ENCODE results near the gene SYNPR. TPM values are rescaled to one million over a fixed set of nuclear protein-coding genes. Genes with fewer than 3 reads are reported as not detected.

Gene SYNPR
- total RNA-seq, 1 donor from 2014 or later: 13.2 TPM

- H3K4me3 Mint-ChIP-seq (ENCODE audit: low read depth): no peak overlapping the region
- H3K4me1 Mint-ChIP-seq (ENCODE audit: low read depth): peaks cover 16% of the 10 kb centered on the region
- no peak for TF ChIP-seq CTCF (IDR thresholded peaks at IDR 0.05; ENCODE audit: unreplicated experiment)
These were observed 284.2 kb downstream of the SYNPR start for GRCh38 chr3:63562323-63562722.

GRCh38 chr3:63563572-63563971, 285.5 kb downstream of the SYNPR start:
- Mint-ChIP-seq H3K4me3 (ENCODE audit: low read depth) (no peak overlapping the region), H3K27me3 (no peaks in the 10 kb centered on the region), H3K27ac (no peak overlapping the region), H3K9me3 (ENCODE audit: low read depth) (no peaks in the 10 kb centered on the region), H3K4me1 (ENCODE audit: low read depth) (peaks cover 16% of the 10 kb centered on the region), H3K36me3 (ENCODE audit: insufficient read depth) (peaks cover 4% of the 10 kb centered on the region)
- DNase-seq (ENCODE audit: low spot score, unreplicated experiment): no peak
- no peak for TF ChIP-seq CTCF (IDR thresholded peaks at IDR 0.05; ENCODE audit: unreplicated experiment)

More at GRCh38 chr3:63562323-63562722, 284.2 kb downstream of the SYNPR start:
- H3K27ac Mint-ChIP-seq: no peak overlapping the region
- no peaks in the 10 kb centered on the region for H3K9me3 Mint-ChIP-seq (ENCODE audit: low read depth)
- peaks cover 6% of the 10 kb centered on the region for H3K36me3 Mint-ChIP-seq (ENCODE audit: insufficient read depth)
- no peak for DNase-seq (ENCODE audit: low spot score, unreplicated experiment)
- no peaks in the 10 kb centered on the region for H3K27me3 Mint-ChIP-seq

GRCh38 chr3:63565220-63565619, 287.1 kb downstream of the SYNPR start:
- Mint-ChIP-seq H3K27ac (no peak overlapping the region), H3K27me3 (no peaks in the 10 kb centered on the region), H3K4me3 (ENCODE audit: low read depth) (no peak overlapping the region), H3K9me3 (ENCODE audit: low read depth) (no peaks in the 10 kb centered on the region), H3K4me1 (ENCODE audit: low read depth) (peaks cover 14% of the 10 kb centered on the region), H3K36me3 (ENCODE audit: insufficient read depth) (peaks cover 4% of the 10 kb centered on the region)
- no peak for TF ChIP-seq CTCF (IDR thresholded peaks at IDR 0.05; ENCODE audit: unreplicated experiment)
- DNase-seq (ENCODE audit: low spot score, unreplicated experiment): no peak

GRCh38 chr3:63571682-63572081, 293.6 kb downstream of the SYNPR start:
- peaks cover 4% of the 10 kb centered on the region for H3K9me3 Mint-ChIP-seq (ENCODE audit: low read depth)
- no peak overlapping the region for H3K27ac Mint-ChIP-seq

GRCh38 chr3:63576846-63577245, 298.7 kb downstream of the SYNPR start:
- H3K4me1 Mint-ChIP-seq (ENCODE audit: low read depth): peaks cover 57% of the 10 kb centered on the region
- TF ChIP-seq CTCF (IDR thresholded peaks at IDR 0.05; ENCODE audit: unreplicated experiment): no peak
- no peak overlapping the region for H3K4me3 Mint-ChIP-seq (ENCODE audit: low read depth)

More at GRCh38 chr3:63571682-63572081, 293.6 kb downstream of the SYNPR start:
- no peak for DNase-seq (ENCODE audit: low spot score, unreplicated experiment)
- Mint-ChIP-seq H3K4me3 (ENCODE audit: low read depth) (no peak overlapping the region), H3K36me3 (ENCODE audit: insufficient read depth) (no peaks in the 10 kb centered on the region), H3K4me1 (ENCODE audit: low read depth) (peaks cover 25% of the 10 kb centered on the region), H3K27me3 (no peaks in the 10 kb centered on the region)
- no peak for TF ChIP-seq CTCF (IDR thresholded peaks at IDR 0.05; ENCODE audit: unreplicated experiment)

More at GRCh38 chr3:63576846-63577245, 298.7 kb downstream of the SYNPR start:
- no peak for DNase-seq (ENCODE audit: low spot score, unreplicated experiment)
- Mint-ChIP-seq H3K9me3 (ENCODE audit: low read depth) (peaks cover 9% of the 10 kb centered on the region), H3K36me3 (ENCODE audit: insufficient read depth) (peaks cover 6% of the 10 kb centered on the region), H3K27me3 (no peaks in the 10 kb centered on the region), H3K27ac (peak overlapping the region; percentile 90)
